Stimulated activated naive CD4-positive, alpha-beta T cell treated with Interleukin-2 at 50 U/mL for 16 hours (primary cell): Measurements from ENCODE around the gene PPP2R5B.
A peak's percentile ranks its signal among the peaks of the same experiment; 100 is the strongest.
"Not testable (repeated sequence)": the region's sequence is repeated elsewhere in the genome, so short reads cannot be mapped to it uniquely, and the experiment has no call there.

Experiments
- DNase-seq: peaks from one replicate; lab custom pipeline; 2025; lab: John Stamatoyannopoulos, UW

Gene PPP2R5B

DNA sequence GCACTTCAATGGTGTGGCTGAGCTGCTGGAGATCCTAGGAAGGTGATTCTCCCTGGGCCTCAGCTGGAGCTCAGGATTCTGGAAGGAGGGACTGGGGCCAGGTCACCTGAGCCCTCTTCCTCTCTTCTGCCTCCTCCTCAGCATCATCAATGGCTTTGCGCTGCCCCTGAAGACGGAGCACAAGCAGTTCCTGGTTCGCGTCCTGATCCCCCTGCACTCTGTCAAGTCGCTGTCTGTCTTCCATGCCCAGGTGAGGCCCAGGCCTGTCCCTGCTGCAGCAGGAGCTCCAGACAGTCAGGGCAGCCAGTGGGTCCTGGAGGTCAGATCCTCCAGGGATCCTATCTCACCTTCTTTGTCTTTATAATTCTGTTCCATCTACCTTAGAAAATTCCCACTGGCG lies 5.9 kb downstream of the PPP2R5B start:
- no peak for DNase-seq

DNA sequence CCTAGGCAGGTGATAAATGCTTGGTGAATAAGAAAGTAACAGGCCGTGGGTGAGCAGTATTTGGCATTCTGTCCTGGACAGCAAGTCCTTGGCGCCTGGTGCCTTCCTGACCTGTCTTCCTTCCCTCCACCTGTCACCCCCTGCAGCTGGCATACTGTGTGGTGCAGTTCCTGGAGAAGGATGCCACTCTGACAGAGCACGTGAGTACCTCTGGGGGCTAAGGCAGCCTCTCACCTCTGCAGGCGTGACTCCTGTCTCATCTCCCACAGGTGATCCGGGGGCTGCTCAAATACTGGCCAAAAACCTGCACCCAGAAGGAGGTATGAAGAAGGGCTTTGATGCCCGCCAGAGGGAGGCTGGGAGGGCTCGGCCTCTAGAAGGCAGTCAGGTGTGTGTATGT lies 6.8 kb downstream of the PPP2R5B start:
- DNase-seq: no peak

DNA sequence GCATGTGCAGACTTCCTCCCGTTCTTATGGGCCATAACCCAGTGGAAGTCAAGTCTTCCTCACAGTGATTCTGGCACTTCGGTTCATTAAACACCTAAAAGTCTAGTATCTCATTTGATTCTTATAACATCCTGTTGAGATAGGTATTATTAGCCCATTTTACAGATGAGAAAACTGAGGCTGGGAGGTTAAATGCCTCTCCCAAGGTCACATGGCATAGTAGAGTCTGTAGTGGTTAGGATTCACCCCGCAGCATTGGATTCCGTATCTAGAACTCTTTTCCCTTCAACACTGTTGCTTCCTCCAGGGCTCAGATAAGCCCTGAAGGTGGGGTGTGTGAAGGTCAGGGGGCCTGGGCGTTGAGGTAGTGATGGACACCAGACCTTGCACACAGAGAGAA lies 7.8 kb downstream of the PPP2R5B start:
- DNase-seq: no peak

DNA sequence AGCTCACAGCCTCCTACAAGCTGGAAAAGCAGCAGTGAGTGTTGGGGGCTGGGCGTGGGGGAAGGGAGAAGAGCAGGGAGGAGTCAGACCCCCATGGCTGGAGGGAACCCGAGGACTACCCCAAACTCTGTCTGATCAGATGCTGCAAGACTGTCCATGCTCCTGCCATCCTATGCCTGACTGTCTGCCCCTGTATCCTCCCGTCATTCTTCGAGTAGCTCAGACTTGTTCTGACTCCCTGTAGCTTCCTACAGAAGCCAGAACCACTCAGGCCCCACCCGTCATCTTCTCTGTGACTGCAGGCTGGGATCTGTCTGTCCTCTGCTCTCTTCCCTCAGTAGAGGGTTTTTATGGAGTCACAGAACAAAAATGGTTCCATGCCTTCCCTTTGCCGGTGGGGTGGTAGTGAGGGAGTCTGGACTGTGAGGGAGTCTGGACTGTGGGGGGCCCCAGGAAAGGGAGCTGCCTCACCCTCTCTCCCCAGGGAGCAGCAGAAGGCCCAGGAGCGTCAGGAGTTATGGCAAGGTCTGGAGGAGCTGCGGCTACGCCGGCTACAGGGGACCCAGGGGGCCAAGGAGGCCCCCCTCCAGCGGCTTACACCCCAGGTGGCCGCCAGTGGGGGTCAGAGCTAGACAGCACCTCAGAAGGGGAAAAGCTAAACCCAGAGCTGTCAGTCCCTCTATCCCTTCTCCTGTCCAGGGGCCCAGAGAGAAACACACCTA lies 8.9 kb downstream of the PPP2R5B start:
- DNase-seq: no peak

DNA sequence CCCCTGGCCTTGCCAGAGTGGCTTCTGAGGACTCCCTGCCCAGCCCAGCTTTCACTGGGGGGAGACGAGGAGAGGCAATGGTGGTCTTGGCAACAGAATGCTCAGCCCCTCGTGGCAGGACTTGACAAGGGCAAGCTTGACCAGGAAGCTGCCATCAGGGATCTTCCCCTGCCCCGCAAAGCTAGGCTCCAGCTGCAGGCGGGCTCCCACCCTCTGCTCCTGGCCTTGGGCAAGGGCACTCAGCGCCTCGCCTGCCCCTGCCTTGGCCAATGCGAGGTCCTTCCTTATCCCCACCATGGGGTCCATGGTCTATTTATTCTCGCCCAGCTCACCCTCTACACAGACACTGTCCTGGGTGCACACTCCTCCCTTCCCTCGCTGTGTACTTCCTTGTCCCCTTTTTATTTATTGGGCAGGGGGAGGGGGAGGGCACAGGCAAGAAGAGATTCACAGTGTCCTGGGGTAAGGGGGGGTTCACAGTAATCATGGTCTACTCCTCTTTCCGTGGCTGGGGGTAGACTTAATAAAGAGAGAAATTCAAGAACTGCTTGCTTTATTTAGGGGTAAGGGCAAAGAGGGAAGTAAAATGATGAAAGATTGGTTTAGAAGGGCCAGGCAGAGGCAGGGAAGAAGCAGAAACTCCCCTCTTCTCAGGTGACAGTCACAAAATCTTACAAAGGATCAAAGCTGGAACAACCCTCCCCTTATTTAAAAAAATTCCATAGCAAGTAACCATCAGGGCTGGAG lies 9.6 kb downstream of the PPP2R5B start:
- no peak for DNase-seq

DNA sequence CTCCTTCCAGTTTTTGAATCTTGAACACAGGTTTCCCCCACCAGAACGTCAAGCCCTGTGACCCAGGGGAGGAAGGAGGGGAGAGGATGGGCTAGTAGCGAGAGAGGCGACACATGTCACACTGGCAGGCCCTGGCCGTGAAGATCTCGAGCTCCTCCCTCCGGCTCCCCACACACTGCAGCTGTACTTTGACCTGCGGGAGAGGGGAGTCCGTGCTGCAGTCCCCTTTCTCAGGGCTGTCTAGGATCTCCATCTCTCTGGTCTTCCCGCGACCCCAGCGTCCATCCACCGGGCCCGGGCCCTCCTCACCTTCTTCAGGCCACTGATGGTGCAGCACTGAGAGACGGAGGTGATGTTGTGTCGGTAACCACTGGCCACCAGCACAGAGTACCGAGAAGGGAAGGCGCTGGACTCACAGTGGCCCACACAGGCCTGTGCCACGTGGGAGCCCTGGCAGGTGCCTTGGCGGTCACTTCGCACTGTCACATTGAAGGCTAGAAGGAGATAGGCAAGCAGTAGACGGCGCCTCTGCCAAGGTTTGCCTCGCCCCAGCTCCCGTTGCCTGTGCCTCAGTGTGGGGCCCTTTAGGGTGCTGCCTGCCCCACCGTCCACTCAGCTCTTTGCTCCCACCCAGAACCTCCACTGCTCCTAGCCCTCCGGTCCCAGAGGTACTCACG lies 10.3 kb downstream of the PPP2R5B start:
- DNase-seq: no peak

DNA sequence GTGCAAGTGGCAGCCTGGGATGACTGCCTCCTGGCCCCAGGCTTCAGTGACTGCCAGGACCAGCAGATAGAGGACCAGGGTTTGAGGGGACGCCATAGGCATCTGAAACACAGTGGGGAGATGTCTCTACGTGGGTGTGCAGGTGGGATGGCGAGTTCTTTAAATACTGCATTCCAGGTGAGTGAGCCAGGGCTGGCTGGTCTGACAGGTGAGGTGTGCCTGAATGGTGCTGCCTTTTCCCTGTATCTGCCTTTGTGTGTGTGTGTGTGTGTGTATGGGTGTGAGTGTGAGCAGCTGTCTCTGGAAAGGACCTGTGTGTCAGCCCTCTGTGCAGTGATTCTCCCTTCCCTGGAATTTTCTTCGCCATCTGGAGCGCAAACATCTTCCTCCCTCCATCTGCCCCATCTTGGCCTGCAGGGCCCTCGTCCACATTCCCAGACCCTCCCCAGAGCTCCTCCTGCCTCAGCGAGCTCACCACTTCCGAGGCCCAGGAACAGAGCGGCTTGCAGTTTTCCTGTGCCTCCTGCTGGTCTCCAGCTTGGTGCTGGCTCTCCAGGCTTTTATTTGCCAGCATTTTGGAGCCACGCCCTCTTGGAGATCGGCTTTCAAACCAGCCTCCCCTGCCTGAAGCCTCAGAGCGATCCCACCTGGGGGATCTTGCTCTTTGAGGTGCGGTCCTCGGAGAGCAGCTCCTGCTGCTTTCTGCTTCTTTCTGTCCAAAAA lies 11.0 kb downstream of the PPP2R5B start, which contains the start of gene GPHA2:
Gene GPHA2 (minus strand): TSS at position 535 of the 723 bp plus-strand sequence. CDS start 433 bp downstream, at position 102.
- DNase-seq: no peak

DNA sequence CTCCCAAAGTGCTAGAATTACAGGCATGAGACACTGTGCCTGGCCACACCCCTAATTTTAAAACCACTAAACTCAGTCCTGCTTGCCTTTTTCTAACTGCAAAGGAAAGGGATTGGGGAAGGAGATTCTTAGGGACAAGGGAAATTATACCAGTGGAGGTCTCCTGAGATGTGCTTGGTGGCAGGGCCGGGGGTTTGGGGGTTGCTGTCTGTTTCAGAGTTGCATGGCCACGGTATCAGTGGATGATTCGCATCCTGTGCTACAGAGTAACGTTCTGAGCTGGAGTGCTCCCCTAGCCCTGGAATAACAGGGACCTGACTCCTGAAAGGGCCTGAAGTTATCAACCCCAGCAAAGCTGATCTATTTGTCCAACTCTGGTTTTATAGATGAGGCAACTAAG lies 12.1 kb downstream of the PPP2R5B start:
- DNase-seq: no peak

DNA sequence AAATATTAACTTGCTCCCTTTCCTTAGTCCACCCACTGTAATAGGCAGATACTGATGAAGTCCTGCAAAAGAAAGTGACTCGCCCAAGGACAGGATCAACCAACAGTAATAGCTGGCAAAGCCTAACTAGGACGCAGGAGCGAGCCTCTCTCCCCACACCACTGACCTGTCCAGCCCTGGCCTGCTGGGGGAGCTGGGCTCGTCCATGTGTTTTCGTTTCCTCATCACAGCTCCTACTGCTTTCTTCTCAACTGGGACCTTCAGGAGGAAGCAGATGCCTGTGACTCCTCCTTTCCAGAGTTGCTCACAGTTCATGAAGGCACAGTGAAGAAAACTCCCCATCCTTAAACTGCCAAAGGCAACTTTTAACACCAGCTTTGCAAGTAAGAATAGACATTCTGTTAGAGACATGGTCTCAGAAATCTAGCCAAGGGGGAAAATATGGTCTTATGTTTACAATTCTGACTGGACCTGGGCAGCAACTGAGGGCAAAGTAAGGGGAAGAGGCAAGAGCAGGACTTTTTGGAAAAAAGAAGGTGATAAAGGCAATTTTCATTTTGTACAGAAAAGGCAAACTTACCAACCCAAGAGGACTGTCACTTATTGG lies 22.8 kb downstream of the PPP2R5B start:
- no peak for DNase-seq

DNA sequence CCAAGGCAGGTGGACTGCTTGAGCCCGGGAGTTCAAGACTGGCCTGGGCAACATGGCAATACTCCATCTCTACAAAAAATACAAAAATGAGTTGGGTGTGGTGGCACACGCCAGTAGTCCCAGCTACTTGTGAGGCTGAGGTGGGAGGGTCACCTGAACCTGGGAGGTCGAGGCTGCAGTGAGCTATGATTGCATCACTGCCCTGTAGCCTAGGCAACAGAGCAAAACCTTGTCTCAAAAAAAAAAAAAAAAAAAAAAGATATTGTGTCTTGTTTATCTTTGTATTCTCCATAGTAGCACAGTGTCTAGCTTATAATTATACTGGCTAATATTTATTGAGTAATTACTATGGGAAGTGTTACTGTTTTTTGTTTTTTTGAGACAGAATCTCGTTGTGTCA lies 27.0 kb downstream of the PPP2R5B start:
- no peak for DNase-seq

DNA sequence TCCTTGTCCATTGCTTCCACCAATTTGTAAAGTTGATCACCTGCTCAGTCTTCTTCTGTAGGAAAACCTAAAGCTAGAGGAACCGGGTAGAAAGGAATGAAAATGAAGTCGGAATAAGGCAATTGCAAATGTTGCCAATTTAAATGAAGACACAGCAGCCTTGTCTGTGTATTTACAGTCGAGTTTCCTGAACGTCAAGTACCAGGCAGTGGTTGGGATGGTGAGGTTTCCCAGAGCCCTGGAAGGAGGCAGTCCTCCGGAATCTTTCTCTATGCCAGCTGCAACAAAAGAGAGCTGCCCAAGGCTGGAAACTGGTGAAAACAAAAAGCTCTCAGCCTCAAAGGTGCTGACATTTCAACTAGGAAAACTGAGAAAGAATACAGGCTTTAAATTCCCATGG lies 29.7 kb downstream of the PPP2R5B start:
- DNase-seq: no peak

DNA sequence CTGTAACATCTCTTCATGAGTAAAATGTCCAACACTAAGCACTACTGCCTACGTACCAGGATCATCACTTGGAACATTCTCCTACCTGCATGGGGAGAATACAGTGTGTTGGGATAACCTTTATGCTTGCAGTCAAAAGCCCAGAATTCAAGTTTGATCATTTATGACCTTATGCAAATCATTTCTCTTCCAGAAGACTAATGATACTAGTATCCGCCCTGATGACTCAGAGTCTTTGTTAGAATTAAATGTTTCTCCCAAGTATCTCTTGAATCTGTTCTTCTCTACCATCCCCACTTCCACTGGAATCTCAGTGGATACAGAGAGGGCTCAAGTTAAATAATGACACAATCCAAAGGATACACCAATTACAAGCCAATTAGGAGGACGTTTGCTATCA lies 35.0 kb downstream of the PPP2R5B start:
- no peak for DNase-seq

DNA sequence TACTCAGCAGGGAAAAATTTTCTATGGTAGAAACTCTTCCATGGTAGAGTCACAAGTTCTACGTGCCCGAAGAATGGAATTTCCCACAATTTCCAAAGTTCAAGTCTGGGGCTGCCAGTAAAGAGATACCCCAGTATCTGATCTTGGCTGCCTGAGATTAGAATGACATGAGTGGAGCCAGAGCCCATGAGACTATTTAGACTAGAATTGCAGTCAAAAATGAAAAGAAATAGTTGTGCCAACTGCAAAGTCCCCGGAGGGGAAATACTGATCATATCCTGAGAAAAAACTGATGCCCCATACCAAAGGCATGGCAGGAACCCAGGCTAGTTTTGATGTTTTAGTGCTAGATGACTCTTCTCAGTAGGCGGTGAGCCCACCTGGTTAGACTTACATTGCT lies 36.2 kb downstream of the PPP2R5B start:
- no peak for DNase-seq

DNA sequence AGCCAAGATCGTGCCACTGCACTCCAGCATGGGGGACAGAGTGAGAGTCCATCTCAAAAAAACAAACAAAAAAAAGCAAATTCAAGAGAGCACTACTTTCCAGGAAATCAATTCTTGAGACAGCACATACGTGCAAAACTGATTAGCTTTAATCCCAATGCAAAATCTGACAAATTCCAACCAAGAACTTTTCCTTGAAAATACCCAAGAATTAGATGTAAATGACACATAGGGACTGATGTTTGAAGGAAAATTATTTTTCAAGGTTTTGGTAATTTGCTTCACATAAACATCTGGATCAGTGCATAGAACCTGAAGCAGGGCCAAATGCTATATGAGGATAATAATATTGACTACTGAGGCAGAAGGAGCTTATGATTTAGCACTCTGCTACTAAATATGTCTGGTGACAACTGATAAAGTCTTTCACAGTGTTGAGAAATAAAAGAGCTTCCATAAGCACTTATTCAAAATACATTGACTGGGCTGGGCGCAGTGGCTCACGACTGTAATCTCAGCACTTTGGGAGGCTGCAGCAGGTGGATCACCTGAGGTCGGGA lies 38.7 kb downstream of the PPP2R5B start:
- DNase-seq: no peak

DNA sequence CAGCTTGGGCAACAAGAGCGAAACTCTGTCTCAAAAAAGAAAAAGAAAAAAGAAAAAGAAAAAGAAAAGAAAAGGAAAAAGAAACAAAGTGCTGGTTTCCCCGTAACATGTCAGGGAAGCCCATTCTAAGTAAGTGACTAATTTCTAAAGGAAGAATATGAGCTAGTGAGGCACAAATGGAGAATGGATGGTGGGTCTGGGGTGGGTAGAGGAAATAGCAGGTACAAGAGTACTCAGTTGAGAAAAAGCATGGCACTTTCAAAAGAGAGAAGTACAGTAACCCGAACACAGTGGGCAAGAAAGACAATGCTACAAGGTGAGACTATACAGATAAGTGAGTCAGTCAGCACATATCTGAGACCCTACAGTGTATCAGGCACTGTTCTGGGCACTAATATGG lies 42.9 kb downstream of the PPP2R5B start:
- DNase-seq: no peak

DNA sequence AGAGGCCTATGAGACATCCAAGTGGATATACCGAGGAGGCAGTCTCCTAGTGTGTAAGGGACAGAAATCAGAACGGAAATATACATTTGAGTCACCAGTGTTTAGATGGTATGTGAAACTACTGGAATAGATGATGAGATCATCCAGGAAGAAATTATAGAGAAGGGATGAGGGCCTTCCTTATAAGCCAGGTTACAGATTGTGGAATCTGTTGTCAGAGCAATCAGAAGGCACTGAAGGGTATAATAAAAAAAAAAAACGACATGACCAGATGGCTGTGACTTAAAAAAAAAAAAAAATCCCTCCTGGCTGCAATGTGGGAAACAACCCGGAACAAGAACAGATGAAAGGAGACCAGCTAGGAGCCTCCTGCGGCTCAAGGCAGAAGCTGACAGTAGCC lies 44.7 kb downstream of the PPP2R5B start:
- DNase-seq: no peak

DNA sequence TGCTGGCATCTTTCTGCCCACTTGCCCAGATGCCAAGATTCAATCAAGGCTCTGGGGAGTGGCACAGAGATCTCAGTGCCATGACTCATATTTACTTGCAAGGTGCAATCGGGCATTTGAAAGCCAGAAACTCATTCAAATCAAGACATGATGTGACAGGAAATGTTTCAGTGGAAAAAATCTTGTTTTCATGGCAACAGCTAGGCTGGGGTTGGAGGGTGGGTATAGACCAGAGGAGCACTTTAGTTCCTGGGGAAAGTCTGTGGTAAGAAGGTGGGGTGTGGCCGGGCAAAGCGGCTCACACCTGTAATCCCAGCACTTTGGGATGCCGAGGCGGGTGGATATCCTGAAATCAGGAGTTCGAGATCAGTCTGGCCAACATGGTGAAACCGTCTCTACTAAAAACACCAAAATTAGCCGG lies 46.3 kb downstream of the PPP2R5B start:
- DNase-seq: peak; percentile 8

DNA sequence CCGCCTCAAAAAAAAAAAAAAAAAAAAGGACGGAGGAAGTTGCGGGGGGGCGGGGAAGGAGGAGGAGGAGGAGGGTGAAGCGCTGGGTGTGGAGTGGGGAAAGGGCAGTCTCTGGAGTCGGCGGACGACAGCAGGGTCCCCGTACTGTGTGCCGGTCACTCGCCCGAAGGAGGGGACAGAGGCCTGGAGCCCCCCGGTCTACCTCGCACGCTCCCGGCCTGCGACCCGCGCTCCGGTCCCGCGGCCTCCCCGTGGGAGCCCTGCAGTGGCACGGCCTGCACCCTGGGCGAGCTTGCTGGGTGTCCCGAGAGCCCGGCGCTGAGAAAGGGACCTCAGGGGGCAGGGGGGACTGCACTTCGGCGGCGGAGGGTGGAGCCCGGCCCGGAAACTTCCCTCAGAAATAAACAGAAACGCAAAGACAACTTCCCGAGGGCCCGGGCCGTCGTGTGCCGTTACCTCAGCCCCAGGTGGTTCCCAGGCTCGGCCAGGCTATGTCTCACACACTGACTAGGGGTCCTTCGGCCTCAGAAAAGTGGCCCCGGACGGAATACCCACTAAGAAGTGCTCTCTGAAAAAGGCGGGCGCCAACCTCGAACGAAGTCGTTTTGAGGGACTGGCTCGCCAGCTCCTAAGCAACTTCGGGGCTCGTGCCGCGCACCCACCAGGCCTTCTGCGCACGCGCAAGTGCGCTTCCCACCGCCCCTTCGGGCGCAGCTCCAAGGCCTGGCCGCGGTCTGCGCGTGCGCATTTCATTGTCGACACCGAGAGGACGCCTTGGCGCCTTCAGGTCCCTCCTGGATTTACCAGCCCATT lies 47.1 kb downstream of the PPP2R5B start, which contains the start of gene MAJIN:
Gene MAJIN (minus strand): TSS at position 688 of the 813 bp plus-strand sequence. CDS start 12,703 bp downstream, outside the sequence.
- peak; percentile 80 for DNase-seq

DNA sequence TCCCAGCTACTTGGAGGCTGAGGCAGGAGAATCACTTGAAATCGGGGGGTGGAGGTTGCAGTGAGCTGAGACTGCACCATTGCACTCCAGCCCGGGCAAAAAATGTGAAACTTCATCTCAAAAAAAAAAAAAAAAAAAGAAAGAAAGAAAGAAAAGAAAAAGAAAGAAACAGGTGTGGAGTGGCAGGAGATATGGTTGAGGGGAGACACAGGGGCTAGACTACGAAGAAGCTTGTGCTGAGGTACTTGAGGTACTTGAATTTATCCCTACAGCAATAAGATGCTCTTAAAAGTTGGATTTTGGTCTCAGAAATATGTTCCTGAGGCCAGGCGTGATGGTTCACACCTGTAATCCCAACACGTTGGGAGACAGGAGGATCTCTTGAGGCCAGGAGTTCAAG lies 49.6 kb downstream of the PPP2R5B start:
- no peak for DNase-seq

DNA sequence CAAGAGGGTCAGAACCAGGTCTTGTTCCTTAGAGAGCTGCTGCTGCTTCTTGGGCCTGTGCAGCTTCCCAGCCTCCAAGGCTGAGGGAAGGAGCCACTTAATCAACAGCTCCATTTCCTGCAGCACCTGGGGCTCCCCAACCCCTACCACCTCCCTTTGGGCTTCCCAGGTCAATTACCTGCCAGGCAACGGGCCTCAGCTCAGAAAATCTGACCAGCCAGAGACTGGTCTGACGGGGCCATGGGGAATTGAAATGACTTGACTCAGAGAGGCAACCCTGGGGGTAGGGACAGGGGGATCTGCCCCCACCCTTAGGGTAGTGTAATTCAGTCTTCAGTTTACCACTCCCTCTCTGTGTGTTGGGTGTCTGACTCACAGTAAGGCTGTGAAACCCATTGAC lies 52.2 kb downstream of the PPP2R5B start:
- no peak for DNase-seq

DNA sequence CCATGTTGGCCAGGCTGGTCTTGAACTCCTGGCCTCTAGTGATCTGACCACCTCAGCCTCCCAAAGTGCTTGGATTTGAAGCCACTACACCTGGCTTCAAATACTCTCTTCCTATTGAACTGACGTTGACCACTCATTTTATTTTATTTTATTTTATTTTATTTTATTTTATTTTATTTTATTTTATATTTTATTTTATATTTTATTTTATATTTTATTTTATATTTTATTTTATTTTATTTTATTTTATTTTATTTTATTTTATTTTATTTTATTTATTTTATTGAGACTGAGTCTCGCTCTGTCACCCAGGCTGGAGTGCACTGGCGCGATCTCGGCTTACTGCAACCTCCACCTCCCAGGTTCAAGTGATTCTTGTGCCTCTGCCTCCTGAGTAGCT lies 58.9 kb downstream of the PPP2R5B start:
- not testable (repeated sequence) for DNase-seq
